Colonic mucosa (tissue), 4 donors: ENCODE data around the gene EVI2B. TPM values are rescaled to one million over a fixed set of nuclear protein-coding genes. Genes with fewer than 3 reads are reported as not detected.

ENCODE experiments used
- DNase-seq: peaks from one replicate; pipeline ENCODE4 v3.0.0-alpha.2; 2020
- H3K27ac ChIP-seq: fragments of 200-600 bp; one replicate; pipeline ENCODE4 v1.8.0; 2021
- H3K27me3 ChIP-seq: fragments of 200-600 bp; one replicate; pipeline ENCODE4 v1.8.0; 2021
- H3K36me3 ChIP-seq: fragments of 200-600 bp; one replicate; pipeline ENCODE4 v1.8.0; 2021
- H3K4me1 ChIP-seq: fragments of 200-600 bp; one replicate; pipeline ENCODE4 v1.8.0; 2021; ENCODE audit warnings: mild to moderate bottlenecking
- H3K4me3 ChIP-seq: fragments of 200-600 bp; one replicate; pipeline ENCODE4 v1.8.0; 2021
- H3K9ac ChIP-seq, 2 donors: one replicate each; pipeline ENCODE4 v1.7.0; 2013; ENCODE audit warnings: control low read depth in 2 of 2, low read depth in 2 of 2, low read length in 2 of 2
- H3K9me3 ChIP-seq: fragments of 200-600 bp; one replicate; pipeline ENCODE4 v1.8.0; 2021
- intact Hi-C: fragments of 100-400 bp; cut with DNase I; formaldehyde crosslinking; loops from one replicate; pipeline ENCODE4 v1.14.1; 2022
- total RNA-seq, 2 donors: library from RNA; stranded (reverse); fragmentation: NEBNext Ultra II Directional in 1 of 2; extraction: Animal tissue kit (Norgen Biotek cat#: 25700) in 1 of 2; gene quantifications; one replicate each; pipeline ENCODE4 v1.2.1, GENCODE V29; 2021
- TF ChIP-seq, protein P1 (sequence below): fragments of 200-600 bp; IDR thresholded peaks from one replicate; pipeline ENCODE4 v1.8.0; 2022; ENCODE audit warnings: antibody characterized with exemption, mild to moderate bottlenecking
- donor health status: healthy.
- donor health status: DM: no; HTN: no; CAD: no.
- donor health status: DM: no; HTN: no; CAD: no.

Gene EVI2B
- total RNA-seq, 2 donors from 2014 or later = 2.2 to 8.5 TPM

DNA sequence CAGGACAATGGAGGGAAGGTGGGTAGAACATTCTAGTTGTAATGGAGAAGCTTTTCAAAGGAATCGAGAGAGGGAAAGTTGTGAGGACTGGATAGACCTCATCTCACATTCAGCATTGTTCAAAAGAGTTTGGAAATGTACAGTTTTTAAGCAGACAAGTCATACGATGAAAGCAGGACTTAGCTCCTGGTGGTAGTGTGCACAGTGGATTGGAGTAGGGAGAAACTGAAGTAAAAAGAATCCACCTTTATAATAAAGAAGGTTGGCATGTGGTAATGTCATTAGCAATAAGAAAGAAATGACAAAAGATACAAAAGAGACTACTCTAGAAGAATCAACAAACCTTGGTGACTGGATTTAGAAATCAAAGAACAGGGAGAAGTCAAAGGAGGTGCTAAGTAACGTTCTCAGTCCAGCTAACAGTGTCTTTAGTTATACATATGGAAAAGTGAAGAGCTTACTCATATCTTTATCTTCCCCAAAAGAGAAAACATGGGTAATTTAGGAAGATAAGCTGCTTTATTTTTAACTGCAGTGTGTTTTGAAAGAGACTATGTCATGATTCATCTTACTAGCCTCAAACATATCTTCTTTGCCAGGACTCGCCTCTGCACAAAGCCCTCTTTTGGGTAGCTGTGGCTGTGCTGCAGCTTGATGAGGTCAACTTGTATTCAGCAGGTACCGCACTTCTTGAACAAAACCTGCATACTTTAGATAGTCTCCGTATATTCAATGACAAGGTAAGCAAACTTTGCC, 26.2 kb upstream of the EVI2B start:
- Histone ChIP-seq H3K4me3 (no peak overlapping the region), H3K36me3 (peaks cover 5% of the 10 kb centered on the region), H3K27ac (no peak overlapping the region), H3K9ac (no peak overlapping the region), H3K4me1 (no peaks in the 10 kb centered on the region), H3K9me3 (no peaks in the 10 kb centered on the region), H3K27me3 (no peaks in the 10 kb centered on the region)
- DNase-seq = no peak
- TF ChIP-seq, protein P1, sequence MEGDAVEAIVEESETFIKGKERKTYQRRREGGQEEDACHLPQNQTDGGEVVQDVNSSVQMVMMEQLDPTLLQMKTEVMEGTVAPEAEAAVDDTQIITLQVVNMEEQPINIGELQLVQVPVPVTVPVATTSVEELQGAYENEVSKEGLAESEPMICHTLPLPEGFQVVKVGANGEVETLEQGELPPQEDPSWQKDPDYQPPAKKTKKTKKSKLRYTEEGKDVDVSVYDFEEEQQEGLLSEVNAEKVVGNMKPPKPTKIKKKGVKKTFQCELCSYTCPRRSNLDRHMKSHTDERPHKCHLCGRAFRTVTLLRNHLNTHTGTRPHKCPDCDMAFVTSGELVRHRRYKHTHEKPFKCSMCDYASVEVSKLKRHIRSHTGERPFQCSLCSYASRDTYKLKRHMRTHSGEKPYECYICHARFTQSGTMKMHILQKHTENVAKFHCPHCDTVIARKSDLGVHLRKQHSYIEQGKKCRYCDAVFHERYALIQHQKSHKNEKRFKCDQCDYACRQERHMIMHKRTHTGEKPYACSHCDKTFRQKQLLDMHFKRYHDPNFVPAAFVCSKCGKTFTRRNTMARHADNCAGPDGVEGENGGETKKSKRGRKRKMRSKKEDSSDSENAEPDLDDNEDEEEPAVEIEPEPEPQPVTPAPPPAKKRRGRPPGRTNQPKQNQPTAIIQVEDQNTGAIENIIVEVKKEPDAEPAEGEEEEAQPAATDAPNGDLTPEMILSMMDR = no peak
- intact Hi-C loops = no loop called here

DNA sequence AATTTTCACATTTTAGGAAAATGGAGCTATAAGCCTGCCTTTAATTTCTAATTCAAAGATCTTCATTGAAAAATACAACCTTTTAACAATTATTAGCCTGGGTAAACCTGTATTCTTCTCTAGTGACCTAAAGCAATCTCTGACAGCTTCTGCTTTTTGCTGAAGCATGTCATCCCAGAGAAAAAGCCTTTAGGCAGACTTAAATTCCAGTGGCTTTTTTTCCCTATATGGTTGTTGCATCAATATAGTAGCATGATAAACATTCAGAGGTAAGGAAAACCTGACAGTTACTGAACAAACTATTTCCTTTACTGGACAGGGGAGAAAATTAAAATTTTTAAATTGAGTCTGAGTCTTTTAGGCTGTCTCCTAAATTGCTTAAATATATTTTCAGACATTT, 15.4 kb upstream of the EVI2B start:
- Histone ChIP-seq H3K27ac (no peak overlapping the region), H3K4me3 (no peak overlapping the region), H3K9me3 (no peaks in the 10 kb centered on the region), H3K9ac (no peak overlapping the region), H3K36me3 (no peaks in the 10 kb centered on the region), H3K27me3 (no peaks in the 10 kb centered on the region), H3K4me1 (no peaks in the 10 kb centered on the region)
- intact Hi-C loops = no loop called here
- TF ChIP-seq, protein P1 = no peak
- DNase-seq = no peak

DNA sequence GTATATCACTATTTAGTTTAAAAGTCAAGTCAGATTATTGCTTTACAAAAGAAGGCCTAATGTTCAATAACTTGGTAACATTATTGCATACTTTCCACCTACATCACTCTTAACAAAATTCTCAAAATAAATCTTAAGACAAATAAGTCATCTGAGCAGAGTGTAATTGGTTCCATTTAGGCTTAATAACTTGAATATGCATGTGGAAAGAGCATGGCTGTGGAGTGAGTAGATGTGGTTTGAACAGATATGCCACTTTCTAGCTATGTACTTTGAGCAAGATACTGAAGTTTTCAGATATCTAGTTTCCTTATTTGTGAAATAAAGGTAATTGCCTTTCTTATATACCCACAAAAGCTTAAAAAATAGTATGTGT, 14.3 kb upstream of the EVI2B start:
- DNase-seq = no peak
- no peaks in the 10 kb centered on the region for H3K4me1 ChIP-seq
- no peak overlapping the region for H3K27ac ChIP-seq
- no peak overlapping the region for H3K4me3 ChIP-seq
- intact Hi-C loops = no loop called here
- H3K9ac ChIP-seq = no peak overlapping the region
- no peaks in the 10 kb centered on the region for H3K27me3 ChIP-seq
- no peaks in the 10 kb centered on the region for H3K36me3 ChIP-seq
- TF ChIP-seq, protein P1 = no peak
- H3K9me3 ChIP-seq = no peaks in the 10 kb centered on the region

DNA sequence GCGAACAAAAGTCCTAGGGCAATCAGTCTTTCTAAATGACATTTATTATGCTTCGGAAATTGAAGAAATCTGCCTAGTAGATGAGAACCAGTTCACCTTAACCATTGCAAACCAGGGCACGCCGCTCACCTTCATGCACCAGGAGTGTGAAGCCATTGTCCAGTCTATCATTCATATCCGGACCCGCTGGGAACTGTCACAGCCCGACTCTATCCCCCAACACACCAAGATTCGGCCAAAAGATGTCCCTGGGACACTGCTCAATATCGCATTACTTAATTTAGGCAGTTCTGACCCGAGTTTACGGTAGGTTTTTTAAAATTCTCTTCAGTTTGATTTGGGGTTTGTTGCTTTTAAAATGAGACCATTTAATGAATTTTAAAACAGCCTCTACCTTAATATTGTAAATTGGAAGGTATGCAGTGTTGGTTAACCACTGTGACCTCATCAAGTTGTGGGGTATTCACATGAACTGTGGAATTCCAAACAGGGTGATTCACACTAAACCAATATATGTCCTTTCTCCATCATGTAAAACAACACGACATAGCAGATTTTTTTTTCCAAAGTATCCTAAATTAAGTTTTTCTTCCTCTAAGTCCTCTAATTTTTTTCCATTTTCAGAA, 13.8 kb upstream of the EVI2B start:
- no peaks in the 10 kb centered on the region for H3K36me3 ChIP-seq
- H3K4me3 ChIP-seq = no peak overlapping the region
- no peak overlapping the region for H3K27ac ChIP-seq
- intact Hi-C loops = no loop called here
- DNase-seq = no peak
- no peaks in the 10 kb centered on the region for H3K27me3 ChIP-seq
- H3K9ac ChIP-seq = no peak overlapping the region
- no peaks in the 10 kb centered on the region for H3K4me1 ChIP-seq
- TF ChIP-seq, protein P1 = no peak
- H3K9me3 ChIP-seq = no peaks in the 10 kb centered on the region

DNA sequence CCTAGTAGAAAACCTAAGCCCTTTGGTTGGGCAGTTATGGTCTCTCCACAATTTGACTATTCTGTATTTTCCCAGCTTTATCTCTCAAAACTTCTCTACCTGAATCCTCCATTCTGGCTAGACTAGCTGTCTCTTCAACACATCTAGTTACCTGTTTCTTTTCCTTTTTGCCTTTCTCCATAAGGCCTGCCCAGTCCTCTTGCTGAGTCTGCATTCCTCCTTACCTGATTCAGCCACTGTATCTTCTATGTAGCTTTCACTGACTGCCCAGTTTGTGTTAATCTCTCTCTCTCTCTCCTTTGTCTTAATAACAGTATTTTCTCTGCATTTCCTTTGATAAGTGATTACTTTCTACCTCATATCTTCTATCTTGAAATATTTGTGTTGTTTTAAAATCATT, 9.7 kb upstream of the EVI2B start:
- H3K27ac ChIP-seq = no peak overlapping the region
- no peak overlapping the region for H3K4me3 ChIP-seq
- intact Hi-C loops = no loop called here
- TF ChIP-seq, protein P1 = no peak
- no peaks in the 10 kb centered on the region for H3K4me1 ChIP-seq
- H3K36me3 ChIP-seq = no peaks in the 10 kb centered on the region
- no peaks in the 10 kb centered on the region for H3K27me3 ChIP-seq
- H3K9ac ChIP-seq = no peak overlapping the region
- H3K9me3 ChIP-seq = no peaks in the 10 kb centered on the region
- DNase-seq = no peak
